ENCODE measurements around the gene MSRB2. TPM values are rescaled to one million over a fixed set of nuclear protein-coding genes. Genes with fewer than 3 reads are reported as not detected.

The MSRB2 gene
- total and polyA plus RNA-seq, 2 of the 4 experiments (the other 2 are of a cell fraction) = 10.6 to 20.1 TPM

DNA sequence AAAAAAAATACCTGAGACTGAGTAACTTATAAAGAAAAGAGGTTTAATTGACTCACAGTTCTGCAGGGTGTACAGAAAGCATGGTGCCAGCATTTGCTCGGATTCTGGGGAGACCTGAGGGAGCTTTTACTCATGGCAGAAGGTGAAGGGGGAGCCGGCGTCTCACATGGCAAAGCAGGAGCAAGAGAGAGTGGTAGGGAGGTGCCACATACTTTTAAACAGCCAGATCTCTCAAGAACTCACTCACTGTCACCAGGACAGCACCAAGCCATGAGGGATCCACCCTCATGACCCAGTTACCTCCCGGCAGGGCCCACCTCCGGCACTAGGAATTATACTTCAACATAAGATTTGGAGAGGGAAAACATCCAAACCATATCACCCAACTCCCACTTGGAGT, 25.8 kb downstream of the MSRB2 start:
- Histone ChIP-seq H4K8ac (ENCODE audit: low read depth in 2 of 2, low read length in 2 of 2) (no peak overlapping the region), H3K56ac (ENCODE audit: extremely low read depth, insufficient read depth, low read length) (no peak overlapping the region), H3K4me3 (ENCODE audit: insufficient read depth, low read depth, low read length) (no peak overlapping the region), H3K14ac (replicated peaks; ENCODE audit: low read depth, low read length) (no peak overlapping the region), H3K9ac (ENCODE audit: low read depth, low read length) (no peak overlapping the region), H3K18ac (ENCODE audit: low read depth, low read length) (no peak overlapping the region), H2BK20ac (ENCODE audit: low read depth, low read length) (no peak overlapping the region), H3K9me3 (ENCODE audit: control insufficient read depth, insufficient read depth, low read length) (no peaks in the 10 kb centered on the region), H3K23ac (ENCODE audit: low read depth, low read length) (no peak overlapping the region), H2BK120ac (ENCODE audit: low read depth, low read length) (no peak overlapping the region), H4K20me1 (ENCODE audit: insufficient read depth, low read length) (no peaks in the 10 kb centered on the region), H3K9me1 (ENCODE audit: insufficient read depth, low read length) (0 out of 2 replicates have a peak, but pooled peaks cover 2% of the 10 kb centered on the region), H2AK5ac (ENCODE audit: low read depth, low read length) (no peak overlapping the region), H3K27me3 (ENCODE audit: control insufficient read depth, insufficient read depth, low read length) (no peaks in the 10 kb centered on the region), H2AFZ (replicated peaks; ENCODE audit: low read length, poor library complexity) (no peak overlapping the region), H4K5ac (ENCODE audit: low read depth, low read length) (no peak overlapping the region), H3K4ac (ENCODE audit: low read depth, low read length) (no peak overlapping the region), H3K4me2 (ENCODE audit: low read depth, low read length) (no peak overlapping the region), H2AK9ac (replicated peaks; ENCODE audit: low read depth, low read length, poor library complexity) (no peak overlapping the region), H2BK5ac (ENCODE audit: low read depth, low read length, poor library complexity, severe bottlenecking) (no peak overlapping the region), H4K91ac (ENCODE audit: insufficient read depth, low read depth, low read length) (no peak overlapping the region), H3K36me3 (ENCODE audit: control insufficient read depth, insufficient read depth, low read length) (peaks cover 22% of the 10 kb centered on the region), H3K27ac (ENCODE audit: insufficient read depth, low read length) (no peak overlapping the region), H3K79me1 (ENCODE audit: low read depth in 1 of 2, low read length in 2 of 2) (no peaks in the 10 kb centered on the region), H2BK15ac (ENCODE audit: low read depth, low read length) (no peak overlapping the region), H3K4me1 (ENCODE audit: control insufficient read depth, insufficient read depth, low read length) (no peaks in the 10 kb centered on the region)
- dilution Hi-C loops (cut with HindIII; ENCODE audit: low sequenced_read_pairs, unreplicated experiment) = no loop called here
- ATAC-seq (ENCODE audit: low read depth) (no peak), DNase-seq (no peak)
- in situ Hi-C loops (cut with MboI; ENCODE audit: low sequenced_read_pairs) = no loop called here
- TF ChIP-seq CEBPB (IDR thresholded peaks at IDR 0.05; ENCODE audit: low read depth, low read length) (no peak), SMC3 (IDR thresholded peaks at IDR 0.05; ENCODE audit: low read depth, low read length) (no peak), POLR2A (IDR thresholded peaks at IDR 0.05; ENCODE audit: low read depth, low read length) (no peak), RAD21 (IDR thresholded peaks at IDR 0.05; ENCODE audit: low read length) (no peak), FOS (IDR thresholded peaks at IDR 0.05; ENCODE audit: low read depth, low read length) (no peak), MAFK (IDR thresholded peaks at IDR 0.05; ENCODE audit: low read depth, low read length) (no peak), BHLHE40 (IDR thresholded peaks at IDR 0.05; ENCODE audit: low read depth, low read length) (no peak), NFE2L2 (IDR thresholded peaks at IDR 0.05; ENCODE audit: low read depth, low read length) (no peak), RFX5 (IDR thresholded peaks at IDR 0.05; ENCODE audit: low read depth, low read length) (no peak)
- TF ChIP-seq, protein P1, sequence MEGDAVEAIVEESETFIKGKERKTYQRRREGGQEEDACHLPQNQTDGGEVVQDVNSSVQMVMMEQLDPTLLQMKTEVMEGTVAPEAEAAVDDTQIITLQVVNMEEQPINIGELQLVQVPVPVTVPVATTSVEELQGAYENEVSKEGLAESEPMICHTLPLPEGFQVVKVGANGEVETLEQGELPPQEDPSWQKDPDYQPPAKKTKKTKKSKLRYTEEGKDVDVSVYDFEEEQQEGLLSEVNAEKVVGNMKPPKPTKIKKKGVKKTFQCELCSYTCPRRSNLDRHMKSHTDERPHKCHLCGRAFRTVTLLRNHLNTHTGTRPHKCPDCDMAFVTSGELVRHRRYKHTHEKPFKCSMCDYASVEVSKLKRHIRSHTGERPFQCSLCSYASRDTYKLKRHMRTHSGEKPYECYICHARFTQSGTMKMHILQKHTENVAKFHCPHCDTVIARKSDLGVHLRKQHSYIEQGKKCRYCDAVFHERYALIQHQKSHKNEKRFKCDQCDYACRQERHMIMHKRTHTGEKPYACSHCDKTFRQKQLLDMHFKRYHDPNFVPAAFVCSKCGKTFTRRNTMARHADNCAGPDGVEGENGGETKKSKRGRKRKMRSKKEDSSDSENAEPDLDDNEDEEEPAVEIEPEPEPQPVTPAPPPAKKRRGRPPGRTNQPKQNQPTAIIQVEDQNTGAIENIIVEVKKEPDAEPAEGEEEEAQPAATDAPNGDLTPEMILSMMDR (conservative IDR thresholded peaks at IDR 0.05; ENCODE audit: low read depth, low read length) = no peak
- TF ChIP-seq, protein P2, sequence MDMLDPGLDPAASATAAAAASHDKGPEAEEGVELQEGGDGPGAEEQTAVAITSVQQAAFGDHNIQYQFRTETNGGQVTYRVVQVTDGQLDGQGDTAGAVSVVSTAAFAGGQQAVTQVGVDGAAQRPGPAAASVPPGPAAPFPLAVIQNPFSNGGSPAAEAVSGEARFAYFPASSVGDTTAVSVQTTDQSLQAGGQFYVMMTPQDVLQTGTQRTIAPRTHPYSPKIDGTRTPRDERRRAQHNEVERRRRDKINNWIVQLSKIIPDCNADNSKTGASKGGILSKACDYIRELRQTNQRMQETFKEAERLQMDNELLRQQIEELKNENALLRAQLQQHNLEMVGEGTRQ (IDR thresholded peaks at IDR 0.05; ENCODE audit: low read depth, low read length) = no peak
- no CpG with 5 or more reads among the region's 5 CpGs for WGBS, 2 experiments (ENCODE audit: extremely low coverage in 2 of 2, insufficient read length in 1 of 2)
- intact Hi-C loops (cut with micrococcal nuclease) = no loop called here
- BruUV-seq (replicated peaks) = no TSS peak
- CTCF ChIA-PET = no interaction called here
- POLR2A ChIA-PET (ENCODE audit: unreplicated experiment) = no interaction called here
